ENCODE data around the gene ATG4C.

The ATG4C gene

DNA sequence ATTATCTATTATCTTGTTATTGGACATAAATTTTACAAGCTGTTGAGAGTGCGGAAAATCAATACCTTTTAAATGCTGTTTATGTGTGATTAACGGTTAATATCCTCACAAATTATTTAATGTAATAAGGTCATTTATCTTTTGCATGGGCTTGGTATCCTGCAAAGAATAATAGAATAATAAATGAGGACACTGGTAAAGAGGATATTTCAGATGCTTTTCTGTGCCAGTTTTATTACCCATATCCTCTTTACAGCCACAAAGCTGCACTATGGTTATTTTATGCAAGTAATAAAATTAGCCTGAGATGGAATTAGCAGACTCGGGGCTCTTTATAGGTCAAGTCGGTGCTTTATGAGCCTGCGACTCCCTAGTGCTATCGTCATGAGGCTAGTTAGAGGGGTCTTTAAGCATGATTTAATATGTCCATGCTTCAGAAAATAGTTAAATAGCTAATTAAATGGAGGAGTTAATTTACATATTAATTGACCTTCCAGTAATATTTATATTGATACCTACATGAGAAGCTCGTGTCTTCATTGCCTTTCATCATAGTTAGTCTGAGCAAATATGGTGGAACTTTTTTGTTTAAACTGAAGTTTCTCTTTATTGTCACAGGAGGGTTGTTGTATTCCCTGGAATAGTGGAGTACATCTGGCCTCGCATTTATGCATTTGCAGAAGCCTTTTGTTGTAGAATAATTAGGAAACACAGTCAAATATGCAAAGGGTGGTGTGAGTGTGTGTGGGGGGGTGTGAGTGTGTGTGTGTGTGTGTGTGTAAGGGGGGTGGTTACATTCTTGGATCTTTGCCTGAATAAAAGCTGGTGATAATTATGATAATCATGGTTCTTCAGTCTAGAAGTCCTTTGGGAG lies 120.3 kb downstream of the ATG4C start:
- DNase-seq (ENCODE audit: low read depth), result no peak
- TF ChIP-seq, protein P1, sequence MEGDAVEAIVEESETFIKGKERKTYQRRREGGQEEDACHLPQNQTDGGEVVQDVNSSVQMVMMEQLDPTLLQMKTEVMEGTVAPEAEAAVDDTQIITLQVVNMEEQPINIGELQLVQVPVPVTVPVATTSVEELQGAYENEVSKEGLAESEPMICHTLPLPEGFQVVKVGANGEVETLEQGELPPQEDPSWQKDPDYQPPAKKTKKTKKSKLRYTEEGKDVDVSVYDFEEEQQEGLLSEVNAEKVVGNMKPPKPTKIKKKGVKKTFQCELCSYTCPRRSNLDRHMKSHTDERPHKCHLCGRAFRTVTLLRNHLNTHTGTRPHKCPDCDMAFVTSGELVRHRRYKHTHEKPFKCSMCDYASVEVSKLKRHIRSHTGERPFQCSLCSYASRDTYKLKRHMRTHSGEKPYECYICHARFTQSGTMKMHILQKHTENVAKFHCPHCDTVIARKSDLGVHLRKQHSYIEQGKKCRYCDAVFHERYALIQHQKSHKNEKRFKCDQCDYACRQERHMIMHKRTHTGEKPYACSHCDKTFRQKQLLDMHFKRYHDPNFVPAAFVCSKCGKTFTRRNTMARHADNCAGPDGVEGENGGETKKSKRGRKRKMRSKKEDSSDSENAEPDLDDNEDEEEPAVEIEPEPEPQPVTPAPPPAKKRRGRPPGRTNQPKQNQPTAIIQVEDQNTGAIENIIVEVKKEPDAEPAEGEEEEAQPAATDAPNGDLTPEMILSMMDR (conservative IDR thresholded peaks at IDR 0.05; ENCODE audit: low read length), result no peak
- no peak overlapping the region for H3K4me3 ChIP-seq (ENCODE audit: low read length)

DNA sequence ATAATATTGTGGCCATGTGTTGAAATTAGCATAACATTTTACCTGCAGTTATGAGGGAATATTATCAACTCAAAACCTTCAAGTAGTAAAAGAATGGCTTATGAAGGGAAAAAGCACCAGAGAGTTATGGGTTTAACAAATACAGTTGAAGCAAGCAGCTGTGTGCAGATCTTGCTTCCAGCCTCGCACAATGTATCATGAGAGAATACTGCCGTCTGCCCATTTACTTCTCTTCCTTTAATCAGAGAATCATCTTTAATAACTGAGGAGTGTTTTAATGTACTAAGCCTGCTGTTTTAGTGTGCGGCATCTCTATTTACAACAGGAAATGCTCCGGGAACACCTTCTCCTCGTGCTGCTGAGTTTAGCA lies 120.9 kb downstream of the ATG4C start:
- DNase-seq (ENCODE audit: low read depth), result no peak
- TF ChIP-seq, protein P1 (conservative IDR thresholded peaks at IDR 0.05; ENCODE audit: low read length), result no peak
- H3K4me3 ChIP-seq (ENCODE audit: low read length), result no peak overlapping the region

DNA sequence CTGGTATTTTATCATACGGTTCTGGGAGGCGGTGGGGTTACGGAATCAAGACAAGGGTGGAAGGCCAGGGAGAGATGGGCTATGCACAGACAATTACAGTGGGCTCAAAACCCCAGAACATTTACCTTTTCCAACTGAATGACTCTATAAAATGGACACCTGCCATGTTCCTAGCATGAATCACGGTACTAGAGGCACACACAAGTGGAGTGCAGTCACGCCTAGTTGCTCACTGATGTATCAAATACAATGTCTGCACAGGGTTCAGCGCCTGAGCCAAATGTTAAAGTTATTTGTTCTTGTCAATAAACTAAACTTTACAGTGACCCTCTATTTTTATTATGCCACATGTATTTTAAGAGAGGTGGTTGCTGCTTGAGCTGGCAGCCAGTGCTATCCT lies 121.4 kb downstream of the ATG4C start:
- TF ChIP-seq, protein P1 (conservative IDR thresholded peaks at IDR 0.05; ENCODE audit: low read length), result no peak
- no peak overlapping the region for H3K4me3 ChIP-seq (ENCODE audit: low read length)
- no peak for DNase-seq (ENCODE audit: low read depth)

DNA sequence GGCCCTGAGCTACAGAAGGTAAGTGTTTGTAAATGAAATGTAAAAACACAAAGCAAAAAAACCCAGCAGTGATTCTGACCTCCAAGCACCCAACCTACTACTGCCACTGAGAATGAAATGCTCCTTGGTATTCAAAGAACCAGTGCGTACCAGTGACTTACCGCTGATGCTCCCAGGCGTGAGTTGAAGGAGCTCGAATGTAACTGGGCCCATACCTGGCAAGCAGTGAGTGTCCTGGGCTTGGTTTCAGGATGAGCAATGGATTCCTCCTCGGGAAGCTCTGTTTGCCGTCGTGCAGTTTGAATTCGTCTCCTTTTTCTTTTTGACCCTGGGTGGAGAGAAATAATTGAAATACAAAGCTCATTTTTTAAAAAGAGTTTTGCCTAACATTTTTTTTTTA lies 121.9 kb downstream of the ATG4C start:
- TF ChIP-seq, protein P1 (conservative IDR thresholded peaks at IDR 0.05; ENCODE audit: low read length), result no peak
- no peak overlapping the region for H3K4me3 ChIP-seq (ENCODE audit: low read length)
- DNase-seq (ENCODE audit: low read depth), result no peak

DNA sequence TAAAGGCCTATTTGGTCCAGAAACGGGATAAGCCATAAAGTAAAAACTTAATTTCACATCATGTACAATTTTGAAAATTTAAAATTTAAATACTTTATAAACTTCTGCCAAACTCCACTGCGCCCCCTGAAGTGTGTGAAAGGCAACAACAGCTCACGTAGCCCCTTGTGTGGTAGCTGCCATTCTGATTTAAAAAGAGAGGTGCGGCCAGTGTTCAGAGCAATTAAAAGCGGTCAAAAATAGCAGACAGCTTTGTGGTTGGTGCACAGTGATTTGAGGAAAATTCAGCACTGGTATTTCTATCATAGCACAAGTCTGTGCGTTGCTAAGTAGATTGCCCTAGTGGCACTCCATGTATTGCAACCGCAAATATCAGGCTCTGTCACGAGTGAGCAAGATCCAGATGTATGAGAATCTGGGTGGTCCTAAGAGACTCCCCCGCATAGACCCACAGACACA lies 122.5 kb downstream of the ATG4C start:
- TF ChIP-seq, protein P1 (conservative IDR thresholded peaks at IDR 0.05; ENCODE audit: low read length), result peak; percentile 48
- DNase-seq (ENCODE audit: low read depth), result peak; percentile 21
- no peak overlapping the region for H3K4me3 ChIP-seq (ENCODE audit: low read length)

DNA sequence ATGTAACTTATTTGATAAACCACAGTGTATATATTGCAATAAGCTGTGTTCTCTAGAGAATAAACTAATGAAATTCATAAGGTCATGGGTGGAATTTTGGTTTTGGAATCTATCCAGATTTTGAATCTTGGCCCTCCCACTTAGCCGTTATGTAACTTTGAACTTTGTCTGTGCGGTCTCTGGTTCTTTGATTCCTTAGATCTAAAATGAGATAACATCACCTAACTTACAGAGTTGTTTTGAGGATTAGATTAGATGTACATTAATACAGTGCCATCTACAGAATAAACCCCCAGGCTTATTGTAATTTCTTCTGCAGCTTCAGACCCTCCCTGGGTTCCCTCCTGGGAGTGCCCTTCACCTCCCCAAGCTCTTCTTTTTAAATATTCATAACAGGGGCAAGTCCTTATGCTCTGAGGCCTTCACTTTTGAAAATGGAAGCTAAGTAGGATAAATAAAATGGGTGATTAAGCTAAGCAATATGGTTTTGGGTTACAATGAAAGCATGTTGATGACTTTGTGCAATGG lies 124.3 kb downstream of the ATG4C start:
- DNase-seq (ENCODE audit: low read depth), result no peak
- H3K4me3 ChIP-seq (ENCODE audit: low read length), result no peak overlapping the region
- TF ChIP-seq, protein P1 (conservative IDR thresholded peaks at IDR 0.05; ENCODE audit: low read length), result no peak
